ENCODE measurements around the gene RAB11FIP3. TPM values are rescaled to one million over a fixed set of nuclear protein-coding genes. Genes with fewer than 3 reads are reported as not detected.
A peak's percentile ranks its signal among the peaks of the same experiment; 100 is the strongest.

Gene RAB11FIP3
- total RNA-seq, 1 experiment from 2014 or later = 35.8 TPM

GRCh38 chr16:380762-381011 is 44.8 kb upstream of the RAB11FIP3 start:
- intact Hi-C loops (cut with micrococcal nuclease; ENCODE audit: unreplicated experiment) = no loop called here
- Histone ChIP-seq H3K4me3 (ENCODE audit: low read depth, low read length) (peak overlapping the region; percentile 76), H3K4me1 (no peaks in the 10 kb centered on the region), H3K36me3 (ENCODE audit: control insufficient read depth, insufficient read depth, low read length) (no peaks in the 10 kb centered on the region; the same call in 1 of the 2 replicates), H3K9me3 (no peaks in the 10 kb centered on the region), H3K27me3 (replicated peaks; ENCODE audit: control insufficient read depth, insufficient read depth, low read length) (no peaks in the 10 kb centered on the region)
- no TSS peak for BruUV-seq (replicated peaks)
- Mint-ChIP-seq H3K9me3 (ENCODE audit: unreplicated experiment) (no peaks in the 10 kb centered on the region), H3K4me3 (ENCODE audit: unreplicated experiment) (peak overlapping the region; percentile 71), H3K27me3 (ENCODE audit: insufficient read depth, unreplicated experiment) (no peaks in the 10 kb centered on the region), H3K27ac (ENCODE audit: unreplicated experiment) (no peak overlapping the region), H3K4me1 (ENCODE audit: low read depth, unreplicated experiment) (no peaks in the 10 kb centered on the region), H3K36me3 (ENCODE audit: insufficient read depth, unreplicated experiment) (peaks cover 20% of the 10 kb centered on the region)
- POLR2A ChIA-PET = no interaction called here
- no peak for TF ChIP-seq CTCF (IDR thresholded peaks at IDR 0.05; ENCODE audit: insufficient read depth in 1 of 2, low read depth in 1 of 2, low read length in 1 of 2, severe bottlenecking in 1 of 2, unreplicated experiment in 1 of 2)
- CTCF ChIA-PET = interaction anchor here (0.9 to 1.1 kb wide), 2 partner anchors 17 to 28 kb away, joined by 3 read pairs; partner anchors contain the start of gene AXIN1
- no peak for DNase-seq

GRCh38 chr16:381012-381788 is 44.2 kb upstream of the RAB11FIP3 start:
- peak; percentile 44 to 54 for DNase-seq
- Mint-ChIP-seq H3K27ac (ENCODE audit: unreplicated experiment) (no peak overlapping the region), H3K9me3 (ENCODE audit: unreplicated experiment) (no peaks in the 10 kb centered on the region), H3K36me3 (ENCODE audit: insufficient read depth, unreplicated experiment) (peaks cover 16% of the 10 kb centered on the region), H3K27me3 (ENCODE audit: insufficient read depth, unreplicated experiment) (no peaks in the 10 kb centered on the region), H3K4me1 (ENCODE audit: low read depth, unreplicated experiment) (no peaks in the 10 kb centered on the region), H3K4me3 (ENCODE audit: unreplicated experiment) (peak overlapping the region; percentile 71)
- CTCF ChIA-PET = interaction anchor here (0.7 to 1.1 kb wide), 3 partner anchors 17 to 28 kb away, joined by 3 to 7 read pairs (median 3); partner anchors contain the start of gene AXIN1
- TF ChIP-seq CTCF (IDR thresholded peaks at IDR 0.05; ENCODE audit: insufficient read depth in 1 of 2, low read depth in 1 of 2, low read length in 1 of 2, severe bottlenecking in 1 of 2, unreplicated experiment in 1 of 2) = no peak
- Histone ChIP-seq H3K4me3 (ENCODE audit: low read depth, low read length) (peak overlapping the region; percentile 76), H3K9me3 (no peaks in the 10 kb centered on the region), H3K36me3 (ENCODE audit: control insufficient read depth, insufficient read depth, low read length) (no peaks in the 10 kb centered on the region; the same call in 1 of the 2 replicates), H3K4me1 (no peaks in the 10 kb centered on the region), H3K27me3 (replicated peaks; ENCODE audit: control insufficient read depth, insufficient read depth, low read length) (no peaks in the 10 kb centered on the region)
- POLR2A ChIA-PET = no interaction called here
- intact Hi-C loops (cut with micrococcal nuclease; ENCODE audit: unreplicated experiment) = no loop called here
- BruUV-seq (replicated peaks) = no TSS peak

GRCh38 chr16:381789-382717 is 43.4 kb upstream of the RAB11FIP3 start, which contains the start of gene PGAP6:
Gene PGAP6 (minus strand): TSS chr16:381978. CDS start chr16:381821, 157 bp downstream.
- CTCF ChIA-PET = interaction anchor here (0.7 to 1.1 kb wide), 5 partner anchors 11 to 203 kb away, joined by 3 to 7 read pairs (median 3); partner anchors contain the start of genes AXIN1 and MRPL28
- peak; percentile 57 to 80 for DNase-seq
- peak within 1 kb of the TSS; percentile 76 for H3K4me3 ChIP-seq (ENCODE audit: low read depth, low read length)
- intact Hi-C loops (cut with micrococcal nuclease; ENCODE audit: unreplicated experiment) = no loop called here
- no peaks in the 10 kb centered on the region for H3K27me3 Mint-ChIP-seq (ENCODE audit: insufficient read depth, unreplicated experiment)
- no peaks in the 10 kb centered on the region for H3K9me3 ChIP-seq
- POLR2A ChIA-PET = interaction anchor here (0.7 kb wide), 1 partner anchor 201 kb away, joined by 6 read pairs; no protein-coding TSS in a partner anchor
- no peaks in the 10 kb centered on the region; the same call in 1 of the 2 replicates for H3K36me3 ChIP-seq (ENCODE audit: control insufficient read depth, insufficient read depth, low read length)
- H3K27me3 ChIP-seq (replicated peaks; ENCODE audit: control insufficient read depth, insufficient read depth, low read length) = no peaks in the 10 kb centered on the region
- BruUV-seq (replicated peaks) = TSS peak; percentile 54
- no peaks in the 10 kb centered on the region for H3K9me3 Mint-ChIP-seq (ENCODE audit: unreplicated experiment)
- no peaks in the 10 kb centered on the region for H3K4me1 ChIP-seq
- H3K4me1 Mint-ChIP-seq (ENCODE audit: low read depth, unreplicated experiment) = no peaks in the 10 kb centered on the region
- peak within 1 kb of the TSS; percentile 71 for H3K4me3 Mint-ChIP-seq (ENCODE audit: unreplicated experiment)
- no peak within 1 kb of the TSS for H3K27ac Mint-ChIP-seq (ENCODE audit: unreplicated experiment)
- H3K36me3 Mint-ChIP-seq (ENCODE audit: insufficient read depth, unreplicated experiment) = peaks cover 9% of the 10 kb centered on the region
- no peak for TF ChIP-seq CTCF (IDR thresholded peaks at IDR 0.05; ENCODE audit: insufficient read depth in 1 of 2, low read depth in 1 of 2, low read length in 1 of 2, severe bottlenecking in 1 of 2, unreplicated experiment in 1 of 2)

Data from Caco-2 (cell line).